H1 (cell line): ENCODE results near the gene ZBTB25. TPM values are rescaled to one million over a fixed set of nuclear protein-coding genes. Genes with fewer than 3 reads are reported as not detected.

Experiments
- polyA plus RNA-seq, 7 experiments: library from polyadenylated mRNA; depleted of rRNA in 3 of 7; stranded (reverse) in 5 of 7; unstranded in 2 of 7; fragments of >200 nt in 5 of 7; fragments of 200-250 nt in 2 of 7; gene quantifications; 1 replicate in 5 of 7; 2 replicates in 1 of 7; 4 replicates in 1 of 7; pipeline versions ENCODE4 v1.2.1 to v1.2.3, GENCODE V29; 2011 to 2013; ENCODE audit warnings: missing spikeins in 2 of 7, mixed read lengths in 2 of 7
- total RNA-seq: library from RNA; stranded (reverse); fragmentation: NEBNext Ultra II Directional; extraction: Animal tissue kit (Norgen Biotek cat#: 25700); gene quantifications from 2 replicates; pipeline ENCODE4 v1.2.1, GENCODE V29; 2021
- TF ChIP-seq, protein P1 (sequence below): fragments of 300-600 bp; sonication (generic); IDR thresholded peaks from 2 replicates; pipeline ENCODE4 v1.7.1; 2012; ENCODE audit warnings: low read length, moderate library complexity, mild to moderate bottlenecking, inconsistent platforms; ENCODE audit not compliant: insufficient replicate concordance

The ZBTB25 gene
- total and polyA plus RNA-seq, 2 of the 8 experiments (the other 6 are each of a cell fraction or from before 2014, with no cell fraction given), result 5.4 to 11.4 TPM

GRCh38 chr14:64508215-64508776 lies 4.7 kb upstream of the ZBTB25 start (continued):
- TF ChIP-seq, protein P1, sequence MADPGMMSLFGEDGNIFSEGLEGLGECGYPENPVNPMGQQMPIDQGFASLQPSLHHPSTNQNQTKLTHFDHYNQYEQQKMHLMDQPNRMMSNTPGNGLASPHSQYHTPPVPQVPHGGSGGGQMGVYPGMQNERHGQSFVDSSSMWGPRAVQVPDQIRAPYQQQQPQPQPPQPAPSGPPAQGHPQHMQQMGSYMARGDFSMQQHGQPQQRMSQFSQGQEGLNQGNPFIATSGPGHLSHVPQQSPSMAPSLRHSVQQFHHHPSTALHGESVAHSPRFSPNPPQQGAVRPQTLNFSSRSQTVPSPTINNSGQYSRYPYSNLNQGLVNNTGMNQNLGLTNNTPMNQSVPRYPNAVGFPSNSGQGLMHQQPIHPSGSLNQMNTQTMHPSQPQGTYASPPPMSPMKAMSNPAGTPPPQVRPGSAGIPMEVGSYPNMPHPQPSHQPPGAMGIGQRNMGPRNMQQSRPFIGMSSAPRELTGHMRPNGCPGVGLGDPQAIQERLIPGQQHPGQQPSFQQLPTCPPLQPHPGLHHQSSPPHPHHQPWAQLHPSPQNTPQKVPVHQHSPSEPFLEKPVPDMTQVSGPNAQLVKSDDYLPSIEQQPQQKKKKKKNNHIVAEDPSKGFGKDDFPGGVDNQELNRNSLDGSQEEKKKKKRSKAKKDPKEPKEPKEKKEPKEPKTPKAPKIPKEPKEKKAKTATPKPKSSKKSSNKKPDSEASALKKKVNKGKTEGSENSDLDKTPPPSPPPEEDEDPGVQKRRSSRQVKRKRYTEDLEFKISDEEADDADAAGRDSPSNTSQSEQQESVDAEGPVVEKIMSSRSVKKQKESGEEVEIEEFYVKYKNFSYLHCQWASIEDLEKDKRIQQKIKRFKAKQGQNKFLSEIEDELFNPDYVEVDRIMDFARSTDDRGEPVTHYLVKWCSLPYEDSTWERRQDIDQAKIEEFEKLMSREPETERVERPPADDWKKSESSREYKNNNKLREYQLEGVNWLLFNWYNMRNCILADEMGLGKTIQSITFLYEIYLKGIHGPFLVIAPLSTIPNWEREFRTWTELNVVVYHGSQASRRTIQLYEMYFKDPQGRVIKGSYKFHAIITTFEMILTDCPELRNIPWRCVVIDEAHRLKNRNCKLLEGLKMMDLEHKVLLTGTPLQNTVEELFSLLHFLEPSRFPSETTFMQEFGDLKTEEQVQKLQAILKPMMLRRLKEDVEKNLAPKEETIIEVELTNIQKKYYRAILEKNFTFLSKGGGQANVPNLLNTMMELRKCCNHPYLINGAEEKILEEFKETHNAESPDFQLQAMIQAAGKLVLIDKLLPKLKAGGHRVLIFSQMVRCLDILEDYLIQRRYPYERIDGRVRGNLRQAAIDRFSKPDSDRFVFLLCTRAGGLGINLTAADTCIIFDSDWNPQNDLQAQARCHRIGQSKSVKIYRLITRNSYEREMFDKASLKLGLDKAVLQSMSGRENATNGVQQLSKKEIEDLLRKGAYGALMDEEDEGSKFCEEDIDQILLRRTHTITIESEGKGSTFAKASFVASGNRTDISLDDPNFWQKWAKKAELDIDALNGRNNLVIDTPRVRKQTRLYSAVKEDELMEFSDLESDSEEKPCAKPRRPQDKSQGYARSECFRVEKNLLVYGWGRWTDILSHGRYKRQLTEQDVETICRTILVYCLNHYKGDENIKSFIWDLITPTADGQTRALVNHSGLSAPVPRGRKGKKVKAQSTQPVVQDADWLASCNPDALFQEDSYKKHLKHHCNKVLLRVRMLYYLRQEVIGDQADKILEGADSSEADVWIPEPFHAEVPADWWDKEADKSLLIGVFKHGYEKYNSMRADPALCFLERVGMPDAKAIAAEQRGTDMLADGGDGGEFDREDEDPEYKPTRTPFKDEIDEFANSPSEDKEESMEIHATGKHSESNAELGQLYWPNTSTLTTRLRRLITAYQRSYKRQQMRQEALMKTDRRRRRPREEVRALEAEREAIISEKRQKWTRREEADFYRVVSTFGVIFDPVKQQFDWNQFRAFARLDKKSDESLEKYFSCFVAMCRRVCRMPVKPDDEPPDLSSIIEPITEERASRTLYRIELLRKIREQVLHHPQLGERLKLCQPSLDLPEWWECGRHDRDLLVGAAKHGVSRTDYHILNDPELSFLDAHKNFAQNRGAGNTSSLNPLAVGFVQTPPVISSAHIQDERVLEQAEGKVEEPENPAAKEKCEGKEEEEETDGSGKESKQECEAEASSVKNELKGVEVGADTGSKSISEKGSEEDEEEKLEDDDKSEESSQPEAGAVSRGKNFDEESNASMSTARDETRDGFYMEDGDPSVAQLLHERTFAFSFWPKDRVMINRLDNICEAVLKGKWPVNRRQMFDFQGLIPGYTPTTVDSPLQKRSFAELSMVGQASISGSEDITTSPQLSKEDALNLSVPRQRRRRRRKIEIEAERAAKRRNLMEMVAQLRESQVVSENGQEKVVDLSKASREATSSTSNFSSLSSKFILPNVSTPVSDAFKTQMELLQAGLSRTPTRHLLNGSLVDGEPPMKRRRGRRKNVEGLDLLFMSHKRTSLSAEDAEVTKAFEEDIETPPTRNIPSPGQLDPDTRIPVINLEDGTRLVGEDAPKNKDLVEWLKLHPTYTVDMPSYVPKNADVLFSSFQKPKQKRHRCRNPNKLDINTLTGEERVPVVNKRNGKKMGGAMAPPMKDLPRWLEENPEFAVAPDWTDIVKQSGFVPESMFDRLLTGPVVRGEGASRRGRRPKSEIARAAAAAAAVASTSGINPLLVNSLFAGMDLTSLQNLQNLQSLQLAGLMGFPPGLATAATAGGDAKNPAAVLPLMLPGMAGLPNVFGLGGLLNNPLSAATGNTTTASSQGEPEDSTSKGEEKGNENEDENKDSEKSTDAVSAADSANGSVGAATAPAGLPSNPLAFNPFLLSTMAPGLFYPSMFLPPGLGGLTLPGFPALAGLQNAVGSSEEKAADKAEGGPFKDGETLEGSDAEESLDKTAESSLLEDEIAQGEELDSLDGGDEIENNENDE, result no peak
